ENCODE data around the gene TRPM1. TPM values are rescaled to one million over a fixed set of nuclear protein-coding genes. Genes with fewer than 3 reads are reported as not detected.

Gene TRPM1
- polyA plus RNA-seq, 3 donors = 0.03 to 0.04 TPM; not detected in 1

DNA sequence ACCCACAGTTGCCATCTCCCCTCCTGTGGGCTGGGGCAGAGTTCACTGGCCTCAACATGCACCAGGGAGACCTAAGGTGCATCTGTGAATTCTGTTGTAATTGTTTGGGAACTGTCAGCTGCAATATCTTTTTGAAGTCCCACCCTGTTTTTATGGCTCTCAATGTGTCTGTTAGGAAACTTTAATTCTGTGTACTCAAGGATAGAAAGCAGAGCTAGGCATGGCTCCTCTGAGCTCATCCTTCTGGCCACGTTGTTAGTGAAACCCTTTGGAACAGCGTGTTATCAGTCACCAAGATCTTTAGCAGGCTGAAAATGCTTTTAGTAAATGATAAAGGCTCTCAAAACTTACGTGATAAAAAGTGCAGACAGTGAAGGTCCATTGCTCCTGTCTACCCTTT lies 76.5 kb downstream of the TRPM1 start:
- no peak overlapping the region for H3K27ac ChIP-seq (ENCODE audit: low read depth in 1 of 2, low read length in 2 of 2)
- H3K79me2 ChIP-seq (ENCODE audit: insufficient read depth, low read length) = no peaks in the 10 kb centered on the region
- H3K27ac Mint-ChIP-seq = no peak overlapping the region
- H3K4me3 Mint-ChIP-seq = no peak overlapping the region
- no peak overlapping the region for H3K4me2 ChIP-seq (replicated peaks; ENCODE audit: extremely low read depth, low read length, poor library complexity, severe bottlenecking)
- peaks cover 0 to 3% (median 0%) of the 10 kb centered on the region in 7 donors for H3K9me3 Mint-ChIP-seq
- H3K36me3 ChIP-seq (replicated peaks in 1 of 2; ENCODE audit: control insufficient read depth in 1 of 2, insufficient read depth in 2 of 2, low read length in 2 of 2) = no peaks in the 10 kb centered on the region
- WGBS (ENCODE audit: insufficient coverage) = 82% methylated on average over 3 of the region's 3 CpGs
- H2AFZ ChIP-seq (ENCODE audit: insufficient read depth, low read depth, low read length, poor library complexity, severe bottlenecking) = no peak overlapping the region
- no peak for TF ChIP-seq CTCF (IDR thresholded peaks at IDR 0.05)
- H4K20me1 ChIP-seq (ENCODE audit: insufficient read depth, low read length) = no peaks in the 10 kb centered on the region
- no peak overlapping the region for H3K9ac ChIP-seq (ENCODE audit: insufficient read depth, low read length, poor library complexity, severe bottlenecking)
- no peak for DNase-seq
- peaks cover 17% of the 10 kb centered on the region for H3K4me1 Mint-ChIP-seq
- no peaks in the 10 kb centered on the region for H3K9me3 ChIP-seq (replicated peaks in 1 of 2; ENCODE audit: control insufficient read depth in 1 of 2, insufficient read depth in 1 of 2, low read length in 2 of 2)
- H3K27me3 ChIP-seq (ENCODE audit: control insufficient read depth in 2 of 2, insufficient read depth in 2 of 2, low read length in 2 of 2) = no peaks in the 10 kb centered on the region
- peaks cover 8 to 14% (median 10%) of the 10 kb centered on the region in 3 donors for H3K27me3 Mint-ChIP-seq (ENCODE audit: low read depth in 3 of 3)
- H3K4me3 ChIP-seq (replicated peaks in 1 of 3; ENCODE audit: low read depth in 2 of 3, low read length in 3 of 3) = no peak overlapping the region
- H3K4me1 ChIP-seq (ENCODE audit: control insufficient read depth in 1 of 2, insufficient read depth in 2 of 2, low read length in 2 of 2) = peaks cover 6 to 8% of the 10 kb centered on the region in 2 donors
- no peaks in the 10 kb centered on the region for H3K36me3 Mint-ChIP-seq
- intact Hi-C loops (cut with micrococcal nuclease) = no loop called here

GRCh38 chr15:31024330-31024729 lies 77.2 kb downstream of the TRPM1 start:
- intact Hi-C loops (cut with micrococcal nuclease) = no loop called here
- H3K27ac ChIP-seq (ENCODE audit: low read depth in 1 of 2, low read length in 2 of 2) = no peak overlapping the region
- H3K36me3 ChIP-seq (replicated peaks in 1 of 2; ENCODE audit: control insufficient read depth in 1 of 2, insufficient read depth in 2 of 2, low read length in 2 of 2) = no peaks in the 10 kb centered on the region
- H3K79me2 ChIP-seq (ENCODE audit: insufficient read depth, low read length) = no peaks in the 10 kb centered on the region
- no peak overlapping the region for H3K4me3 ChIP-seq (replicated peaks in 1 of 3; ENCODE audit: low read depth in 2 of 3, low read length in 3 of 3)
- no peak overlapping the region for H3K4me2 ChIP-seq (replicated peaks; ENCODE audit: extremely low read depth, low read length, poor library complexity, severe bottlenecking)
- H3K4me3 Mint-ChIP-seq = no peak overlapping the region
- no peaks in the 10 kb centered on the region for H3K27me3 ChIP-seq (ENCODE audit: control insufficient read depth in 2 of 2, insufficient read depth in 2 of 2, low read length in 2 of 2)
- no peak for DNase-seq
- no peak overlapping the region for H2AFZ ChIP-seq (ENCODE audit: insufficient read depth, low read depth, low read length, poor library complexity, severe bottlenecking)
- no peaks in the 10 kb centered on the region for H4K20me1 ChIP-seq (ENCODE audit: insufficient read depth, low read length)
- H3K36me3 Mint-ChIP-seq = no peaks in the 10 kb centered on the region
- no peak overlapping the region for H3K9ac ChIP-seq (ENCODE audit: insufficient read depth, low read length, poor library complexity, severe bottlenecking)
- H3K27ac Mint-ChIP-seq = no peak overlapping the region
- peaks cover 6 to 8% of the 10 kb centered on the region in 2 donors for H3K4me1 ChIP-seq (ENCODE audit: control insufficient read depth in 1 of 2, insufficient read depth in 2 of 2, low read length in 2 of 2)
- peaks cover 0 to 3% (median 0%) of the 10 kb centered on the region in 7 donors for H3K9me3 Mint-ChIP-seq
- TF ChIP-seq CTCF (IDR thresholded peaks at IDR 0.05) = no peak
- H3K9me3 ChIP-seq (replicated peaks in 1 of 2; ENCODE audit: control insufficient read depth in 1 of 2, insufficient read depth in 1 of 2, low read length in 2 of 2) = no peaks in the 10 kb centered on the region
- H3K4me1 Mint-ChIP-seq = peaks cover 17% of the 10 kb centered on the region
- 38% methylated on average over 2 of the region's 5 CpGs for WGBS (ENCODE audit: insufficient coverage)
- H3K27me3 Mint-ChIP-seq (ENCODE audit: low read depth in 3 of 3) = peaks cover 8 to 14% (median 12%) of the 10 kb centered on the region in 3 donors
